H1 (cell line): Measurements from ENCODE around the gene CACNA2D3. TPM values are rescaled to one million over a fixed set of nuclear protein-coding genes. Genes with fewer than 3 reads are reported as not detected.

ENCODE experiments used
- BCL11A ChIP-seq, 2 experiments: IDR thresholded peaks; one replicate each; pipeline ENCODE4 v1.6.1; 2011; ENCODE audit warnings: low read depth in 2 of 2, low read length in 2 of 2, mild to moderate bottlenecking in 2 of 2
- CBX8 ChIP-seq: fragments of 300-800, 300-1000 bp; sonication (generic); IDR thresholded peaks from 2 replicates; pipeline ENCODE4 v1.7.1; 2016; ENCODE audit warnings: low read depth, low read length, borderline replicate concordance
- FOSL1 ChIP-seq: IDR thresholded peaks from 2 replicates; pipeline ENCODE4 v1.6.1; 2011; ENCODE audit warnings: mild to moderate bottlenecking, low read depth, low read length, moderate library complexity; ENCODE audit not compliant: insufficient read depth
- JUN ChIP-seq: IDR thresholded peaks from 2 replicates; pipeline ENCODE4 v1.6.1; 2011; ENCODE audit warnings: low read depth, mild to moderate bottlenecking, improper control_type of control experiment, low read length
- PHF8 ChIP-seq: fragments of 200-600 bp; sonication (generic); conservative IDR thresholded peaks from 2 replicates; pipeline ENCODE4 v1.7.1; 2012; ENCODE audit warnings: low read depth, mild to moderate bottlenecking, inconsistent platforms, low read length, moderate library complexity
- TAF1 ChIP-seq: IDR thresholded peaks from 2 replicates; pipeline ENCODE4 v1.6.1; 2011; ENCODE audit warnings: mild to moderate bottlenecking, low read depth, low read length
- TCF12 ChIP-seq: IDR thresholded peaks from 2 replicates; pipeline ENCODE4 v1.6.1; 2011; ENCODE audit warnings: low read depth, mild to moderate bottlenecking, low read length
- polyA plus RNA-seq, 7 experiments: library from polyadenylated mRNA; depleted of rRNA in 3 of 7; stranded (reverse) in 5 of 7; unstranded in 2 of 7; fragments of >200 nt in 5 of 7; fragments of 200-250 nt in 2 of 7; gene quantifications; 1 replicate in 5 of 7; 2 replicates in 1 of 7; 4 replicates in 1 of 7; pipeline versions ENCODE4 v1.2.1 to v1.2.3, GENCODE V29; 2011 to 2013; ENCODE audit warnings: missing spikeins in 2 of 7, mixed read lengths in 2 of 7
- total RNA-seq: library from RNA; stranded (reverse); fragmentation: NEBNext Ultra II Directional; extraction: Animal tissue kit (Norgen Biotek cat#: 25700); gene quantifications from 2 replicates; pipeline ENCODE4 v1.2.1, GENCODE V29; 2021
- TF ChIP-seq, protein P1 (sequence below): IDR thresholded peaks from 2 replicates; pipeline ENCODE4 v1.6.1; 2012; ENCODE audit warnings: low read length, inconsistent platforms

The CACNA2D3 gene
- total and polyA plus RNA-seq, 2 of the 8 experiments (the other 6 are each of a cell fraction or from before 2014, with no cell fraction given), result 1.5 to 1.8 TPM

DNA sequence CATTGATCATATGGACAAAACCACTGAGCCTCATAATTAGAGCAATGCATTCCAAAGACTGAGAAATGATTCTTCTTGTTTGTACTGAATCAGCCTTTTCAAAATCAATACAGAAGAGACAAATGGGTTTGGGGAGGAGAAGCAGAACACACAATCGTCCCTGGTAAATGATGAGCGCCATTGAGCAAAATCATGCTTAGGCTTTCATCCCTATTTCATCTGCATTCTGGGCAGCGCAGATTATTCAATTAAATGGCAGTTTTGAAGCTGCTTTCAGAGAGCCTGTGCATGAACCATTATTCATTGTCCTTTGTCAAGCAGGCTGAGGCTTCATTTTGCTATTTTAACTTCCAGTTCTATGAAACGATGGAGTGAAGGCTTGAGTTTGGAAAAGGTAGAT, 371.9 kb downstream of the CACNA2D3 start (continued):
- TF ChIP-seq, protein P1, sequence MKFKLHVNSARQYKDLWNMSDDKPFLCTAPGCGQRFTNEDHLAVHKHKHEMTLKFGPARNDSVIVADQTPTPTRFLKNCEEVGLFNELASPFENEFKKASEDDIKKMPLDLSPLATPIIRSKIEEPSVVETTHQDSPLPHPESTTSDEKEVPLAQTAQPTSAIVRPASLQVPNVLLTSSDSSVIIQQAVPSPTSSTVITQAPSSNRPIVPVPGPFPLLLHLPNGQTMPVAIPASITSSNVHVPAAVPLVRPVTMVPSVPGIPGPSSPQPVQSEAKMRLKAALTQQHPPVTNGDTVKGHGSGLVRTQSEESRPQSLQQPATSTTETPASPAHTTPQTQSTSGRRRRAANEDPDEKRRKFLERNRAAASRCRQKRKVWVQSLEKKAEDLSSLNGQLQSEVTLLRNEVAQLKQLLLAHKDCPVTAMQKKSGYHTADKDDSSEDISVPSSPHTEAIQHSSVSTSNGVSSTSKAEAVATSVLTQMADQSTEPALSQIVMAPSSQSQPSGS, result no peak
- no peak for TF ChIP-seq PHF8
- no peak for TF ChIP-seq FOSL1
- TF ChIP-seq TAF1, result no peak
- no peak for TF ChIP-seq JUN
- no peak for TF ChIP-seq CBX8
- TF ChIP-seq BCL11A (IDR thresholded peaks at IDR 0.05; ENCODE audit: low read depth in 2 of 2, low read length in 2 of 2), result no peak
- no peak for TF ChIP-seq TCF12
